Forelimb muscle (tissue), 1 donor: ENCODE measurements around the gene GPR84. TPM values are rescaled to one million over a fixed set of nuclear protein-coding genes. Genes with fewer than 3 reads are reported as not detected.
"Not testable (repeated sequence)": the region's sequence is repeated elsewhere in the genome, so short reads cannot be mapped to it uniquely, and the experiment has no call there.

ENCODE experiments used
- DNase-seq: peaks from one replicate; pipeline ENCODE4 v3.0.0-alpha.2; 2013; ENCODE audit warnings: low read depth
- polyA plus RNA-seq: library from polyadenylated mRNA; unstranded; fragments of 120-200 nt; gene quantifications from one replicate; pipeline ENCODE4 v1.2.1, GENCODE V29; 2013; ENCODE audit not compliant: insufficient read length

Gene GPR84
- polyA plus RNA-seq, 1 donor, result 0.15 TPM

- no peak for DNase-seq
These were observed 8.1 kb downstream of the GPR84 start for GRCh38 chr12:54356228-54356627.

- DNase-seq, result no peak
These were observed 9.0 kb downstream of the GPR84 start for GRCh38 chr12:54355104-54355815.

- DNase-seq, result not testable (repeated sequence)
These were observed 10.0 kb downstream of the GPR84 start for GRCh38 chr12:54354271-54354670.

GRCh38 chr12:54352891-54353874 is 11.1 kb downstream of the GPR84 start:
- no peak for DNase-seq

- DNase-seq, result no peak
These were observed 12.2 kb downstream of the GPR84 start for GRCh38 chr12:54352022-54352531.

GRCh38 chr12:54351341-54351740 is 12.9 kb downstream of the GPR84 start:
- no peak for DNase-seq

GRCh38 chr12:54350743-54351142 is 13.5 kb downstream of the GPR84 start:
- no peak for DNase-seq

GRCh38 chr12:54349679-54350078 is 14.6 kb downstream of the GPR84 start:
- DNase-seq, result no peak

- no peak for DNase-seq
These were observed 15.2 kb downstream of the GPR84 start for GRCh38 chr12:54349036-54349435.

GRCh38 chr12:54341378-54342300 is 22.6 kb downstream of the GPR84 start:
- DNase-seq, result no peak

GRCh38 chr12:54340846-54341245 is 23.4 kb downstream of the GPR84 start:
- no peak for DNase-seq

GRCh38 chr12:54338698-54339296 is 25.5 kb downstream of the GPR84 start:
- DNase-seq, result no peak

- DNase-seq, result no peak
These were observed 26.2 kb downstream of the GPR84 start for GRCh38 chr12:54337854-54338650.

- DNase-seq, result no peak
These were observed 26.9 kb downstream of the GPR84 start for GRCh38 chr12:54337280-54337842.

GRCh38 chr12:54333420-54334034 is 30.8 kb downstream of the GPR84 start:
- DNase-seq, result no peak

- no peak for DNase-seq
These were observed 32.8 kb downstream of the GPR84 start for GRCh38 chr12:54331461-54331860.

- DNase-seq, result no peak
These were observed 33.8 kb downstream of the GPR84 start for GRCh38 chr12:54330442-54330841.

- no peak for DNase-seq
These were observed 34.5 kb downstream of the GPR84 start for GRCh38 chr12:54329759-54330158.

GRCh38 chr12:54328595-54329337 is 35.5 kb downstream of the GPR84 start:
- DNase-seq, result no peak
